Left ventricle myocardium inferior (tissue), 1 donor: ENCODE measurements around the gene RAB31. TPM values are rescaled to one million over a fixed set of nuclear protein-coding genes. Genes with fewer than 3 reads are reported as not detected.
A peak's percentile ranks its signal among the peaks of the same experiment; 100 is the strongest.

Experiments used
- DNase-seq: peaks from one replicate; pipeline ENCODE4 v3.0.0-alpha.2; 2020
- H3K27ac ChIP-seq: fragments of 200-600 bp; replicated peaks from 2 replicates; pipeline ENCODE4 v1.8.0; 2021
- H3K27me3 ChIP-seq: fragments of 200-600 bp; 2 replicates; pipeline ENCODE4 v1.8.0; 2021; ENCODE audit warnings: low read depth
- H3K36me3 ChIP-seq: fragments of 200-600 bp; 2 replicates; pipeline ENCODE4 v1.8.0; 2021
- H3K4me1 ChIP-seq: fragments of 200-600 bp; 2 replicates; pipeline ENCODE4 v1.8.0; 2021
- H3K4me3 ChIP-seq: fragments of 200-600 bp; 2 replicates; pipeline ENCODE4 v1.8.0; 2021; ENCODE audit warnings: mild to moderate bottlenecking, moderate library complexity
- H3K9me3 ChIP-seq: fragments of 200-600 bp; replicated peaks from 2 replicates; pipeline ENCODE4 v1.8.0; 2021
- intact Hi-C: fragments of 100-400 bp; cut with micrococcal nuclease; formaldehyde crosslinking; loops from one replicate; pipeline ENCODE4 v1.11.0; 2022
- total RNA-seq: library from RNA; stranded (reverse); fragmentation: NEBNext Ultra II Directional; extraction: Animal tissue kit (Norgen Biotek cat#: 25700); gene quantifications from one replicate; pipeline ENCODE4 v1.2.1, GENCODE V29; 2021
- TF ChIP-seq, protein P1 (sequence below): fragments of 200-600 bp; IDR thresholded peaks from 2 replicates; pipeline ENCODE4 v1.8.0; 2021; ENCODE audit warnings: antibody characterized with exemption, mild to moderate bottlenecking, borderline replicate concordance
- donor health status: DM: no; HTN: yes; CAD: no; lungs with severe emphysema.

Gene RAB31
- total RNA-seq, 1 donor from 2014 or later: 12.0 TPM

- H3K36me3 ChIP-seq: no peaks in the 10 kb centered on the region
- no peak overlapping the region for H3K27ac ChIP-seq
- no peak overlapping the region for H3K4me3 ChIP-seq
- intact Hi-C loops: no loop called here
- H3K9me3 ChIP-seq: no peaks in the 10 kb centered on the region
- H3K27me3 ChIP-seq: no peaks in the 10 kb centered on the region
- TF ChIP-seq, protein P1, sequence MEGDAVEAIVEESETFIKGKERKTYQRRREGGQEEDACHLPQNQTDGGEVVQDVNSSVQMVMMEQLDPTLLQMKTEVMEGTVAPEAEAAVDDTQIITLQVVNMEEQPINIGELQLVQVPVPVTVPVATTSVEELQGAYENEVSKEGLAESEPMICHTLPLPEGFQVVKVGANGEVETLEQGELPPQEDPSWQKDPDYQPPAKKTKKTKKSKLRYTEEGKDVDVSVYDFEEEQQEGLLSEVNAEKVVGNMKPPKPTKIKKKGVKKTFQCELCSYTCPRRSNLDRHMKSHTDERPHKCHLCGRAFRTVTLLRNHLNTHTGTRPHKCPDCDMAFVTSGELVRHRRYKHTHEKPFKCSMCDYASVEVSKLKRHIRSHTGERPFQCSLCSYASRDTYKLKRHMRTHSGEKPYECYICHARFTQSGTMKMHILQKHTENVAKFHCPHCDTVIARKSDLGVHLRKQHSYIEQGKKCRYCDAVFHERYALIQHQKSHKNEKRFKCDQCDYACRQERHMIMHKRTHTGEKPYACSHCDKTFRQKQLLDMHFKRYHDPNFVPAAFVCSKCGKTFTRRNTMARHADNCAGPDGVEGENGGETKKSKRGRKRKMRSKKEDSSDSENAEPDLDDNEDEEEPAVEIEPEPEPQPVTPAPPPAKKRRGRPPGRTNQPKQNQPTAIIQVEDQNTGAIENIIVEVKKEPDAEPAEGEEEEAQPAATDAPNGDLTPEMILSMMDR: no peak
- DNase-seq: no peak
- H3K4me1 ChIP-seq: no peaks in the 10 kb centered on the region
Observed at GRCh38 chr18:9756933-9757470, 48.9 kb downstream of the RAB31 start.

DNA sequence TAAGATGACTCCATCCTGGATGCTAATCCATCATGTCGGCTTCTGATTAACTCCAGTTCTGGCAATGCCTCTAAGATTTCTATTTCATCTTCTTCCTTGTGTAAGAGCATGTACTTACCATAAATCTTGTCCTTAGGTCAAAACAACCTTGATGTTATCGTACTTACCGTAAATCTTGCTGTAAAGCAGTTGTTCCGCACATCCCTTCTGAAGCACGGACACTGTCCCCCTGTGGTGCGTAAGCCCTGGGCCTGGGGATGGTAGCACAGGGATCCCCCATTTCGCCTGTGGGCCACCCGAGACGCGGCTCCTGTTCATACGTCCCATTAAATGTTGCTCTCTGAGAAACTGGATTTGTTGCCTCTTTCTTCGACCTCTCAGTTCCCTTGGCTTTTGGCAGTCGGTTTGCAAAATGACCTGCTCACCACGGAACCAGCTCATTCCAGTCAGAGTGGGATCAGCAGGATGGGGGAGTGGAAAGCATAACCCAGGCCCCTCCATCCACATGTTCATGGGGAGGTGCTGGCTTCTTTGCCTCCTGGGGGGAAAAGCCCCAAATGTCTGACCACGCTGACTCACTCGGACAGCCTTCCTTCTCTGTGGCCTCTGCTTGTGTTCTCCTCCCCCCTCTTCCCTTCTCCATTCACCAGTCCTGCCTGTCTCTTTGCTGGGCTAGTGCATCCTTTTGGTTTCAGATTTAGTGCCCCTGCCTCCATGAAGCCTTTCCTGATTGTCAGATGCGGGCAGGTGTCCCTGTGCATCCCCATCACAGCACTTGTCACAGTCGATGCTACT, 49.9 kb downstream of the RAB31 start:
- Histone ChIP-seq H3K4me1 (no peaks in the 10 kb centered on the region), H3K36me3 (no peaks in the 10 kb centered on the region)

DNA sequence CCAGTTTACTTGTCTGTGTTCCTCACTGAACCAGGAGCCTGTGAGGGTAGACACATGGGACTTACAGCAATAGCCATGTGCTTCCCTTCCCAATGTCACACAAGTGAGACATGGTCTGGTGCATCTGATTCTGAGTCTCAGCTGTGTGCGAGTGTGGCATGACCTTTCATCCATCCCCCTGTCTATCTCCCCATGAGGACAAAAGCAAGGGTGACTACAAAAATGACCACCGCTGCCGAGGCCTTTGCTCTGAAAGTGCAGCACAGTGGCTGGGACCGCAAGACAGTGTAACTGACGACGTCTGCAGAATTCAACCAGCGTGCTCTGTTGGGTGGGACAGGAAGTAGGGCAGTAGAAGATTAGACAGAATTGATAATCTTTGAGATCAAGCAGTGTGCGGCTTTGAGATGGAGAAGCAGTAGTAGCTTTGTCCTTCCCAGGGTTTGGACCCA, 50.5 kb downstream of the RAB31 start:
- TF ChIP-seq, protein P1: no peak
- no peak for DNase-seq
- no peak overlapping the region for H3K27ac ChIP-seq
- no peaks in the 10 kb centered on the region for H3K27me3 ChIP-seq
- no peaks in the 10 kb centered on the region for H3K36me3 ChIP-seq
- intact Hi-C loops: no loop called here
- H3K9me3 ChIP-seq: peaks cover 8% of the 10 kb centered on the region
- H3K4me1 ChIP-seq: no peaks in the 10 kb centered on the region
- H3K4me3 ChIP-seq: no peak overlapping the region

More for the DNA sequence above, 49.9 kb downstream of the RAB31 start:
- Histone ChIP-seq H3K27me3 (no peaks in the 10 kb centered on the region), H3K4me3 (no peak overlapping the region), H3K9me3 (peaks cover 3% of the 10 kb centered on the region), H3K27ac (no peak overlapping the region)
- TF ChIP-seq, protein P1: no peak
- DNase-seq: no peak
- intact Hi-C loops: no loop called here

DNA sequence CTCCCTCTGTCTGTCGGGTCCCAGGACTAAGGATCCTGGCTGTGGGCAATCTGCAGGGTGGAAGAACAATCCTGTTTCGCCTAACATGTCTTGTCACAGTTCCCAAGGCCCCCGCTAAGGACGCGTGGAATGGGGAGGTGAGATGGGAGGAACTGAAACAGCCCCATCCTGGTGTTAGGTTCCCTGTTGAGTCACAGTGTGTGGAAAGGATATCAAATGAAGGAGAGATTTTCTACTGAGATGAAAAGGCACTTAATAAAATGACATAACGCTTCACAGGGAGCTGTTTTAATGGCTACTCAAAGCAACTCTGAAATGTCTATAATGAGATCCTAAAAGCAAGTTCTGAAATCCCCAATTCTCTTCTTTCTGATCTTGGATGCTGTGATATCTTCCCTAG, 52.5 kb downstream of the RAB31 start:
- Histone ChIP-seq H3K27ac (no peak overlapping the region), H3K36me3 (no peaks in the 10 kb centered on the region), H3K4me1 (no peaks in the 10 kb centered on the region), H3K9me3 (peaks cover 8% of the 10 kb centered on the region), H3K4me3 (no peak overlapping the region), H3K27me3 (no peaks in the 10 kb centered on the region)
- intact Hi-C loops: no loop called here
- TF ChIP-seq, protein P1: no peak
- DNase-seq: no peak

DNA sequence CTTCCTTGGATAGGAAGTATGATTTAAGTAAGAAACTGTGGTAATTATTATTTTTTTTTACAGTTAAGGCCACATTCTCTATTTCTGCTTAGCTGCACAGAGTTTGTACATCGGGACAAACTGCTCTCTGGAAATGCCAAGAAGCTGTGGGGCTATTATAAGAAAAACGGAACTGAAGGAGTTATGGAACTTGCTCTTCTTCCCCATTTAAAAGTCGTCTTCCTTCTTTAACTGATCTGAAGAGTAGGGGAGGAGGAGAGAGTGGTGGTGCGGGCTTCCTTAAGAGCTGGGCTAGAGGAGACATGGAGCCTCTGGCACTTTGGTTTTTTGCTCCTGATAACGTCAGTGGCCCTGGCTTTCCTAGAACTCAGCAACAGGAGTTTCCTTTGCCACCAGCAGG, 54.4 kb downstream of the RAB31 start:
- Histone ChIP-seq H3K27ac (peak overlapping the region; percentile 36), H3K4me1 (no peaks in the 10 kb centered on the region), H3K27me3 (no peaks in the 10 kb centered on the region), H3K9me3 (peaks cover 8% of the 10 kb centered on the region), H3K4me3 (no peak overlapping the region), H3K36me3 (no peaks in the 10 kb centered on the region)
- DNase-seq: no peak
- intact Hi-C loops: no loop called here
- TF ChIP-seq, protein P1: no peak
